HCT116 (cell line): ENCODE measurements around the gene CPED1. TPM values are rescaled to one million over a fixed set of nuclear protein-coding genes. Genes with fewer than 3 reads are reported as not detected.
A peak's percentile ranks its signal among the peaks of the same experiment; 100 is the strongest.

Source experiments
- ATAC-seq: fragments of 200-7000 bp; cut with Tn5 transposase; 2 replicates; pipeline ENCODE4 v1.9.1; 2020; ENCODE audit warnings: mild to moderate bottlenecking, moderate library complexity
- BruUV-seq: library from RNA; stranded (reverse); fragments of 400-500 nt; replicated peaks from 2 replicates; lab custom pipeline; 2021; lab: Mats Ljungman, UMichigan
- CTCF ChIA-PET: fragments of 300-600 bp; sonication (Branson Sonifier 250); formaldehyde crosslinking; loops from one replicate; lab custom pipeline; 2021; ENCODE audit warnings: antibody characterized with exemption; lab: Charles Lee
- POLR2A ChIA-PET: fragments of 300-600, 350-600 bp; sonication (Branson Sonifier 250); formaldehyde crosslinking; loops from one replicate; lab custom pipeline; 2021; ENCODE audit warnings: antibody characterized with exemption; lab: Charles Lee
- RAD21 ChIA-PET, 2 experiments: fragments of 300-600 bp; sonication (Branson Sonifier 250); formaldehyde crosslinking; loops; one replicate each; lab custom pipeline; 2023; ENCODE audit warnings: low total read pairs in 2 of 2; ENCODE audit not compliant: uncharacterized antibody in 2 of 2, unreplicated experiment in 2 of 2, low non-redundant PET in 1 of 2; lab: Charles Lee
- DNase-seq: peaks from one replicate; pipeline ENCODE4 v3.0.0-alpha.2; 2010; ENCODE audit warnings: low read depth, low spot score
- H2AFZ ChIP-seq: fragments of 200-600 bp; shearing (Covaris generic), sonication (generic); 2 replicates; pipeline ENCODE4 v1.6.1; 2017; ENCODE audit warnings: low read depth, mixed run types, mixed read lengths, antibody characterized with exemption, low read length; ENCODE audit not compliant: poor library complexity, severe bottlenecking
- H3K27ac ChIP-seq: 2 replicates; pipeline ENCODE4 v1.5.1; 2012; ENCODE audit warnings: low read depth, low read length
- H3K27me3 ChIP-seq: fragments of 200-600 bp; sonication (generic); 2 replicates; pipeline ENCODE4 v1.6.1; 2016; ENCODE audit warnings: mixed run types, low read length, mixed read lengths; ENCODE audit not compliant: insufficient read depth
- H3K36me3 ChIP-seq, 2 experiments: fragments of 200-500 bp in 1 of 2; fragments of 200-600 bp in 1 of 2; sonication (Bioruptor generic) in 1 of 2; sonication (generic) in 1 of 2; 2 replicates each; pipeline versions ENCODE4 v1.5.1 to v1.6.1; 2014 to 2016; ENCODE audit warnings: low read length in 2 of 2, inconsistent platforms in 1 of 2, mixed read lengths in 1 of 2, mixed run types in 1 of 2; ENCODE audit not compliant: insufficient read depth in 2 of 2, control insufficient read depth in 1 of 2
- H3K4me1 ChIP-seq, 2 experiments: fragments of 200-600 bp in 1 of 2; sonication (generic) in 1 of 2; 2 replicates each; pipeline versions ENCODE4 v1.5.1 to v1.6.1; 2012 to 2017; ENCODE audit warnings: low read length in 2 of 2, inconsistent platforms in 1 of 2, mild to moderate bottlenecking in 1 of 2, mixed read lengths in 1 of 2, mixed run types in 1 of 2, moderate library complexity in 1 of 2; ENCODE audit not compliant: insufficient read depth in 2 of 2, control insufficient read depth in 1 of 2
- H3K4me2 ChIP-seq: fragments of 200-600 bp; sonication (generic); 2 replicates; pipeline ENCODE4 v1.6.1; 2017; ENCODE audit warnings: mixed run types, low read length, mixed read lengths
- H3K4me3 ChIP-seq, 2 experiments: fragments of 200-600 bp in 1 of 2; sonication (generic) in 1 of 2; replicated peaks in 1 of 2; 2 replicates each; pipeline ENCODE4 v1.5.1; 2011 to 2016; ENCODE audit warnings: low read length in 2 of 2, control low read depth in 1 of 2, low read depth in 1 of 2, mild to moderate bottlenecking in 1 of 2, mixed read lengths in 1 of 2, mixed run types in 1 of 2
- H3K79me2 ChIP-seq: fragments of 200-600 bp; sonication (generic); 2 replicates; pipeline ENCODE4 v1.6.1; 2017; ENCODE audit warnings: mild to moderate bottlenecking, mixed run types, low read length, moderate library complexity, mixed read lengths; ENCODE audit not compliant: insufficient read depth
- H3K9ac ChIP-seq: fragments of 200-600 bp; sonication (generic); 2 replicates; pipeline ENCODE4 v1.6.1; 2016; ENCODE audit warnings: low read length, mixed read lengths
- H3K9me2 ChIP-seq: fragments of 200-600 bp; sonication (generic), shearing (Covaris generic); 2 replicates; pipeline ENCODE4 v1.6.1; 2017; ENCODE audit warnings: mixed run types, mild to moderate bottlenecking, moderate library complexity; ENCODE audit not compliant: insufficient read depth
- H3K9me3 ChIP-seq, 2 experiments: fragments of 200-500 bp in 1 of 2; fragments of 200-600 bp in 1 of 2; sonication (Bioruptor generic) in 1 of 2; sonication (generic) in 1 of 2; 2 replicates each; pipeline ENCODE4 v1.6.1; 2014 to 2017; ENCODE audit warnings: low read length in 2 of 2, mixed read lengths in 2 of 2, inconsistent platforms in 1 of 2, low read depth in 1 of 2, mild to moderate bottlenecking in 1 of 2, mixed run types in 1 of 2, moderate library complexity in 1 of 2; ENCODE audit not compliant: control insufficient read depth in 1 of 2, insufficient read depth in 1 of 2
- H4K20me1 ChIP-seq: fragments of 200-600 bp; sonication (generic), shearing (Covaris generic); 2 replicates; pipeline ENCODE4 v1.6.1; 2017; ENCODE audit warnings: mixed run types, mild to moderate bottlenecking, moderate library complexity; ENCODE audit not compliant: insufficient read depth
- CBX3 ChIP-seq: IDR thresholded peaks from 2 replicates; pipeline ENCODE4 v1.6.1; 2012; ENCODE audit warnings: low read depth
- CEBPB ChIP-seq: IDR thresholded peaks from 2 replicates; pipeline ENCODE4 v1.6.1; 2012; ENCODE audit warnings: low read depth
- CTCF ChIP-seq, 3 experiments: fragments of 200-600 bp in 1 of 3; sonication (generic) in 1 of 3; IDR thresholded peaks in 2 of 3; conservative IDR thresholded peaks in 1 of 3; 2 replicates each; pipeline ENCODE4 v1.5.1; 2012 to 2017; ENCODE audit warnings: low read depth in 2 of 3, low read length in 2 of 3, antibody characterized with exemption in 1 of 3, borderline replicate concordance in 1 of 3, control low read depth in 1 of 3, mild to moderate bottlenecking in 1 of 3, mixed read lengths in 1 of 3, mixed run types in 1 of 3, moderate library complexity in 1 of 3; ENCODE audit not compliant: insufficient read depth in 1 of 3
- EGR1 ChIP-seq: IDR thresholded peaks from 2 replicates; pipeline ENCODE4 v1.6.1; 2012; ENCODE audit warnings: low read depth
- ELF1 ChIP-seq: IDR thresholded peaks from 2 replicates; pipeline ENCODE4 v1.6.1; 2012; ENCODE audit warnings: low read depth, borderline replicate concordance
- EZH2 ChIP-seq: fragments of 200-600 bp; sonication (generic); IDR thresholded peaks from 2 replicates; pipeline ENCODE4 v1.6.1; 2017; ENCODE audit warnings: antibody characterized with exemption, mixed run types
- EZH2phosphoT487 ChIP-seq: fragments of 200-600 bp; IDR thresholded peaks from 2 replicates; pipeline ENCODE4 v1.6.1; 2018; ENCODE audit warnings: antibody characterized with exemption, borderline replicate concordance
- FOSL1 ChIP-seq: IDR thresholded peaks from 2 replicates; pipeline ENCODE4 v1.6.1; 2012; ENCODE audit warnings: low read depth
- JUND ChIP-seq: IDR thresholded peaks from 2 replicates; pipeline ENCODE4 v1.6.1; 2012
- MAX ChIP-seq: IDR thresholded peaks from 2 replicates; pipeline ENCODE4 v1.6.1; 2012
- RAD21 ChIP-seq: IDR thresholded peaks from 2 replicates; pipeline ENCODE4 v1.6.1; 2012; ENCODE audit warnings: low read depth, mild to moderate bottlenecking
- REST ChIP-seq: IDR thresholded peaks from 2 replicates; pipeline ENCODE4 v1.6.1; 2012; ENCODE audit warnings: low read depth
- SIN3A ChIP-seq: IDR thresholded peaks from 2 replicates; pipeline ENCODE4 v1.6.1; 2012; ENCODE audit warnings: low read depth
- SRF ChIP-seq: IDR thresholded peaks from 2 replicates; pipeline ENCODE4 v1.6.1; 2012; ENCODE audit warnings: low read depth
- TCF7L2 ChIP-seq: IDR thresholded peaks from 2 replicates; pipeline ENCODE4 v1.7.0; 2011; ENCODE audit warnings: borderline replicate concordance, inconsistent platforms; ENCODE audit not compliant: insufficient read depth, insufficient read length; ENCODE audit errors: extremely low read depth
- YY1 ChIP-seq: IDR thresholded peaks from 2 replicates; pipeline ENCODE4 v1.6.1; 2011; ENCODE audit warnings: low read length, low read depth, moderate library complexity, mild to moderate bottlenecking; ENCODE audit not compliant: insufficient replicate concordance; ENCODE audit errors: extremely low read depth
- ZBTB33 ChIP-seq: IDR thresholded peaks from 2 replicates; pipeline ENCODE4 v1.6.1; 2011; ENCODE audit warnings: mild to moderate bottlenecking, low read length, moderate library complexity; ENCODE audit not compliant: insufficient replicate concordance; ENCODE audit errors: extremely low read depth
- ZFX ChIP-seq: fragments of 450-650 bp; IDR thresholded peaks from 2 replicates; pipeline ENCODE4 v1.6.1; 2017
- intact Hi-C: fragments of 100-400 bp; cut with micrococcal nuclease; formaldehyde crosslinking; loops from 2 replicates; pipeline ENCODE4 v1.10.0; 2022
- total RNA-seq: library from RNA; stranded (reverse); gene quantifications from one replicate; pipeline ENCODE4 v1.2.1, GENCODE V29; 2021; ENCODE audit not compliant: unreplicated experiment
- TF ChIP-seq, protein P1 (sequence below): IDR thresholded peaks from 2 replicates; pipeline ENCODE4 v1.6.1; 2012

The CPED1 gene
- total RNA-seq, 1 experiment from 2014 or later: 1.2 TPM

DNA sequence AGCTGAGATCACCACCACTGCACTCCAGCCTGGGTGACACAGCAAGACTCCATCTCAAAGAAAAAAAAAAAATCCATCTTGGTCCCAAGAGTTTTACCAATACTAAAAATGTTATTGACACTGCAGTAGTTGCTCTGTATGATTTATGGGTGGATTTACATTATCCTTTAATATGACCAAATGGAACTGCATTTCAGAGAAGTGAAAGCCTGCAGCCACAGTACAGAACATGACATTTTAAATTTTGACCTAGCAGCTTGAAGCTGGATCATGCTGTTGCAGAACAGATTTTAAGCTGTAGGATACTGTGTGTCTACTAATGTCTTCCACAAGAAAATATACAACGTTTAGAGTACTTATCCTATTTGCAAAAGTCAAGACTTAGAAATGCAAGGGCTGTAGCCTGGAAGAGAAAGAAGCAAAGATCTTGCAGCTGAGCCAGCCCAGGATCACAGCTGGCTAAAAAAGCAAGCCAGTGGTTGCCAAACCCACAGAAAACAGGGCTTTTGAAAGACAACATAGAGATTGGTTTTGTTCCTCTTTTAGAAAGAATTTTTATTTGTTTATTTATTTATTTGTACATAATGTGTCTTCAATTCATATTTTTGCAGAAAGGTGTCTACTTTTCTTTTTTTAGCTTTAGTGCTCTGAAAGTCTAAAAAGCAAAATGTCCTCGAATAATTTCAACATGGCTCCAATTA lies 285.1 kb downstream of the CPED1 start:
- H3K27me3 ChIP-seq: no peaks in the 10 kb centered on the region
- no peak for ATAC-seq
- ChIA-PET CTCF (no interaction called here), RAD21 (no interaction called here), POLR2A (interaction anchor here (0.6 kb wide), 1 partner anchor 498 kb away, joined by 4 read pairs; no protein-coding TSS in a partner anchor)
- no peak overlapping the region for H3K4me3 ChIP-seq
- DNase-seq: no peak
- H3K27ac ChIP-seq: peak overlapping the region; percentile 23; the same call in 1 of the 2 replicates
- peaks cover 25 to 33% of the 10 kb centered on the region in 2 experiments for H3K4me1 ChIP-seq
- no peaks in the 10 kb centered on the region for H4K20me1 ChIP-seq
- H3K9me2 ChIP-seq: no peaks in the 10 kb centered on the region
- intact Hi-C loops: no loop called here
- H3K79me2 ChIP-seq: no peaks in the 10 kb centered on the region
- no peaks in the 10 kb centered on the region for H3K36me3 ChIP-seq
- no peak overlapping the region for H3K9ac ChIP-seq
- H2AFZ ChIP-seq: no peak overlapping the region
- BruUV-seq: no TSS peak
- TF ChIP-seq EZH2 (no peak), ZBTB33 (no peak), JUND (no peak), YY1 (no peak), ELF1 (no peak), TCF7L2 (no peak), CEBPB (no peak), SIN3A (no peak), CTCF (IDR thresholded peaks at IDR 0.05 in 2 of 3, conservative IDR thresholded peaks at IDR 0.05 in 1 of 3; ENCODE audit: borderline replicate concordance in 1 of 3, insufficient read depth in 1 of 3, low read depth in 2 of 3, low read length in 2 of 3) (no peak), CBX3 (no peak), EZH2phosphoT487 (no peak), REST (no peak), ZFX (no peak), EGR1 (no peak), FOSL1 (no peak), RAD21 (no peak), MAX (no peak), SRF (no peak)
- TF ChIP-seq, protein P1, sequence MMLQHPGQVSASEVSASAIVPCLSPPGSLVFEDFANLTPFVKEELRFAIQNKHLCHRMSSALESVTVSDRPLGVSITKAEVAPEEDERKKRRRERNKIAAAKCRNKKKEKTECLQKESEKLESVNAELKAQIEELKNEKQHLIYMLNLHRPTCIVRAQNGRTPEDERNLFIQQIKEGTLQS: no peak
- TF ChIP-seq, all 23 proteins: peak for 0
- Histone ChIP-seq H3K4me2 (no peak overlapping the region), H3K9me3 (no peaks in the 10 kb centered on the region)
